ENCODE measurements around the gene FNDC3A.

DNA sequence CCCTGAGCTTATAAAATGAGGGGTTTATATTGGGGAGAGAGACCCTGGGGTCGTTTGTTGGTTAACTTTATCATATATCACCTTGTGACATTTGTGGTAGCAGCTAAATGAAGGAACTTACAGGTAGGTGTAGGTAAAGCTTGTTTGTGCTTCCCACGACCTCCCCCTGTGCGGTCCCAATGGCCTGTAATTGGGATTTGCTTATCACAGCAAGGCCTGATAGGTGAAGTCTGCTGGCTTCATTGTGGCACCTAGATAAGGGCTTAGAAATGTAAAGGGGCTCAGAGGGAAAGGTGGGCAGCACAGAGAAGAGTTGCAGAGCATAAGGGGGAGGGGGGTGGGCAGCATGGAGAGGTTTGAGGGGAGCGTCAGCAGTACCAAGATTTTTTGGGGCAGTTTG, 208.9 kb downstream of the FNDC3A start:
- no peak for TF ChIP-seq POLR2A (IDR thresholded peaks at IDR 0.05; ENCODE audit: low read depth)
- TF ChIP-seq, protein P1, sequence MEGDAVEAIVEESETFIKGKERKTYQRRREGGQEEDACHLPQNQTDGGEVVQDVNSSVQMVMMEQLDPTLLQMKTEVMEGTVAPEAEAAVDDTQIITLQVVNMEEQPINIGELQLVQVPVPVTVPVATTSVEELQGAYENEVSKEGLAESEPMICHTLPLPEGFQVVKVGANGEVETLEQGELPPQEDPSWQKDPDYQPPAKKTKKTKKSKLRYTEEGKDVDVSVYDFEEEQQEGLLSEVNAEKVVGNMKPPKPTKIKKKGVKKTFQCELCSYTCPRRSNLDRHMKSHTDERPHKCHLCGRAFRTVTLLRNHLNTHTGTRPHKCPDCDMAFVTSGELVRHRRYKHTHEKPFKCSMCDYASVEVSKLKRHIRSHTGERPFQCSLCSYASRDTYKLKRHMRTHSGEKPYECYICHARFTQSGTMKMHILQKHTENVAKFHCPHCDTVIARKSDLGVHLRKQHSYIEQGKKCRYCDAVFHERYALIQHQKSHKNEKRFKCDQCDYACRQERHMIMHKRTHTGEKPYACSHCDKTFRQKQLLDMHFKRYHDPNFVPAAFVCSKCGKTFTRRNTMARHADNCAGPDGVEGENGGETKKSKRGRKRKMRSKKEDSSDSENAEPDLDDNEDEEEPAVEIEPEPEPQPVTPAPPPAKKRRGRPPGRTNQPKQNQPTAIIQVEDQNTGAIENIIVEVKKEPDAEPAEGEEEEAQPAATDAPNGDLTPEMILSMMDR (IDR thresholded peaks at IDR 0.05), result no peak
- TF ChIP-seq EP300 (IDR thresholded peaks at IDR 0.05), result no peak

All from esophagus muscularis mucosa (tissue), 4 donors.